LNCAP (cell line): ENCODE results near the gene GEMIN7.

Experiments
- CTCF ChIP-seq: fragments of 450-650 bp; IDR thresholded peaks from 2 replicates; pipeline ENCODE4 v1.5.1; 2017; ENCODE audit warnings: mild to moderate bottlenecking

GEMIN7 gene

GRCh38 chr19:45104658-45105349 lies 25.7 kb downstream of the GEMIN7 start:
- no peak for TF ChIP-seq CTCF

- TF ChIP-seq CTCF, result no peak
Measured at GRCh38 chr19:45107621-45108150, 28.6 kb downstream of the GEMIN7 start.

- no peak for TF ChIP-seq CTCF
Measured at GRCh38 chr19:45110851-45111266, 31.8 kb downstream of the GEMIN7 start.

- no peak; the same call in 1 of the 2 replicates for TF ChIP-seq CTCF
Measured at GRCh38 chr19:45112111-45112827, 33.2 kb downstream of the GEMIN7 start.

GRCh38 chr19:45113628-45114027 lies 34.6 kb downstream of the GEMIN7 start:
- TF ChIP-seq CTCF, result no peak

GRCh38 chr19:45114116-45114515 lies 35.1 kb downstream of the GEMIN7 start:
- TF ChIP-seq CTCF, result no peak

GRCh38 chr19:45115809-45116615 lies 37.0 kb downstream of the GEMIN7 start:
- no peak for TF ChIP-seq CTCF
